NOMO-1 treated with DMSO at 0.1 percent for 48 hours (cell line): ENCODE results near the gene LSM11.

Experiments
- DNase-seq: peaks from one replicate; lab custom pipeline; 2025; ENCODE audit not compliant: unreplicated experiment; lab: John Stamatoyannopoulos, UW

LSM11 gene

DNA sequence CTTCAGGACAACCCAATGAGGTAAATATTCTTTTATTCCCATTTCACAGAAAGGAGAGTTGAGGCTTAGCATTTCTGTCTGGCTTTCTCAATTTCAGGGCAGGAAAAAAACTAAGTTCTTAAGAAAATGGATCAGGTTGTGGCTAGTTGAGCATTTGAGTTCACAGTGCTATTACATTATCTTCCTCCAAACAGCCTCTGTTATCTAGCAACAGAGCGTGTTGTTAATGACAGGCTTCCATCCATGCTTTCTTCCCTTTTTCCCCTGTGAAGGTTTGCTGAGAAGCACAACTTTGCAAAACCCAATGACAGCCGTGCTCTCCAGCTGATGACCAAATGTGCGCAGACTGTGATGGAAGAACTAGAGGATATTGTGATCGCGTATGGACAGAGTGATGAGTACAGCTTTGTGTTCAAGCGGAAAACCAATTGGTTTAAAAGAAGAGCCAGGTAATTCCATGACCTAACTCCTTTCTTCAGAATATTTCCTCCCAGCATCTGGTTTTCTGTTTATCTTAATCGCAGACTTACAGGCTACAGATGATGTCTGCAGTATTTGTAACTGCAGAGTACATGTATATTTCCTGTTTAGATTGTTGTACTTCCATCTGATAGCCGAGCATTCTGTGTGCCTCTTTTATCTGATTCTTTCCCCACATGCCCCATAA, 10.8 kb upstream of the LSM11 start:
- DNase-seq, result no peak

DNA sequence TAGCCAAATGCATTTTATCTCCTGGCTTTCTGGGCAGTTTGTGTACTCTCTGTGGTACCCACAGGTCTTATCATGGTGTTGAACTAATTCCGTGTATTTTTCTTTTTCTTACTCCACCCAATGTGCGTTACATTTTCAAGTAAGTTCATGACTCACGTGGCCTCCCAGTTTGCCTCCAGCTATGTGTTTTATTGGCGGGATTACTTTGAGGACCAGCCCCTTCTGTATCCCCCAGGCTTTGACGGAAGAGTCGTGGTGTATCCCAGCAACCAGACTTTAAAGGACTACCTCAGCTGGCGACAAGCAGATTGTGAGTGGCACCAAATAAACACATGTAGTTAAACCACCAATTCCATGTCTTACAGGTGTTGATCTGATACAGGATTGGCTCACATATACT, 9.1 kb upstream of the LSM11 start:
- no peak for DNase-seq

DNA sequence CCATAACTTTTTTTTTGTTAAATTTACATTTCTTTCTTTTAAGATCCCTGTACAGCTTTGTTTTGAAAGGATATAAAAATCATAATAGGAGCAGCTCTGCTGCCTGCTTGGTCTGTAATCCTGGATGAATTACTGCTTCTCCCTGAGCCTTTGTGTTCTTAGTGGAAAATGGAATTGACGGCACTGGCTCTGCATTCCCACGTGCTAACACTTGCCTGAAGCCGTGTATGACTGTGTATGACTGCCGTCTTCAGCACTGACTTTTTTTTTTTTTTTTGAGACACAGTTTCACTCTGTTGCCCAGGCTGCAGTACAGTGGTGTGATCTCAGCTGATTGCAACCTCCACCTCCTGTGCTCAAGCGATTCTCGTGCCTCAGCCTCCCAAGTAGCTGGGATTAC, 7.5 kb upstream of the LSM11 start:
- no peak for DNase-seq

DNA sequence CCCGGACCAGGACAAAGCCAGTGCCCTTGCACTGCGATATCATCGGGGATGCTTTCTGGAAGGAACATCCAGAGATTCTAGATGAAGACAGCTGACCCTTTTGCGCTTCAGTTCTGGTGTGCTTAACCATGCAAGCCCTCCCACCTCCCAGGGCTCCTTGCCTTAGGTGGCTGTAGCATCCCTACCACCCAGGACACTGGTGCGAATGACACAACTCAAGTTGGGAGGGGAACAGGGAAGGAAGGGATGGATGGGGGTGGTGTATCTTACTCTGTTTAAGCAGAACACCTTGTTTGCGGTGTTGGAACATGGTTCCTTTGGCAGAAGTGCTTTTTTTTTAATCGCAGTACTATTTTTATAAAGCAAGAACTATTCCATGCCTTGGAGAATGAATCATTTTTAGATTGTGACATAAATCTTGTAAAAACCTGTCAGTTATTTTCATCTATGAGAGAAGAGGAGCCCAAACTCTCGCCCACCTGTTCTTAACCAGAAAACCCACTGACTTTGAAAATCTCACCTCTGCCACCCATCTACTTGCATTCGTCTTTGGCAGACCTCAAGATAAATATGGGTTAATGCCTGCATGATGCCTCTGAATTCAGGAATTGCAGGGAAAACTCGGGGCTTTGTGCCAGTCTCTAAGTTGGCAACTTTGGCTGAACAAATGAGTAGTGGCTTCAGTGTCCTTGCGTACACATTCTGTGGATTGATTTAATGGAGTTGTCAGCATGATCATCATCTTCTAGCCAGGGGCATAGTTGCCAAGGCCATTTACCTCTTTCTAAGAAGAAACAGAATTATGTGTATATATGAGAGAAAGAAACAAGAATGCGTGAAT, 3.9 kb upstream of the LSM11 start:
- DNase-seq, result no peak

DNA sequence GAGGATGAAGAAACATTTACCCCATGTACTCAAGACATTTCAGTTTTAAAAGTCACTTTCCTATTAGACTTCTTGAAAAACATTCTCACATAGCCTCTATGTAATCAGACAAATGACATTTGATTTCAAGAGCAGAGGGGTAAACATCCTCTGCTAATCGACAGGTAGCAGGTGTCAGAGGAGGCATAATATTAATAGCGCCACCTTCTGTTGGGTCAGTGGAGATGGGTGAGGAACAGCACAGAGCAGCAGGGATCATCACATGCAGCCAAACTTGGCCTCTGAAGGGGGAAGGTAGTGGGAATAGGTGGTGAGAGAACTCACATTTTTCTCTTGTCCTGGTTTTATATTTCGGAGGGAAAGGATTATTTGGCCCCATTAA, 3.3 kb upstream of the LSM11 start:
- no peak for DNase-seq

GRCh38 chr5:157741131-157741530, 2.4 kb upstream of the LSM11 start:
- DNase-seq, result no peak

DNA sequence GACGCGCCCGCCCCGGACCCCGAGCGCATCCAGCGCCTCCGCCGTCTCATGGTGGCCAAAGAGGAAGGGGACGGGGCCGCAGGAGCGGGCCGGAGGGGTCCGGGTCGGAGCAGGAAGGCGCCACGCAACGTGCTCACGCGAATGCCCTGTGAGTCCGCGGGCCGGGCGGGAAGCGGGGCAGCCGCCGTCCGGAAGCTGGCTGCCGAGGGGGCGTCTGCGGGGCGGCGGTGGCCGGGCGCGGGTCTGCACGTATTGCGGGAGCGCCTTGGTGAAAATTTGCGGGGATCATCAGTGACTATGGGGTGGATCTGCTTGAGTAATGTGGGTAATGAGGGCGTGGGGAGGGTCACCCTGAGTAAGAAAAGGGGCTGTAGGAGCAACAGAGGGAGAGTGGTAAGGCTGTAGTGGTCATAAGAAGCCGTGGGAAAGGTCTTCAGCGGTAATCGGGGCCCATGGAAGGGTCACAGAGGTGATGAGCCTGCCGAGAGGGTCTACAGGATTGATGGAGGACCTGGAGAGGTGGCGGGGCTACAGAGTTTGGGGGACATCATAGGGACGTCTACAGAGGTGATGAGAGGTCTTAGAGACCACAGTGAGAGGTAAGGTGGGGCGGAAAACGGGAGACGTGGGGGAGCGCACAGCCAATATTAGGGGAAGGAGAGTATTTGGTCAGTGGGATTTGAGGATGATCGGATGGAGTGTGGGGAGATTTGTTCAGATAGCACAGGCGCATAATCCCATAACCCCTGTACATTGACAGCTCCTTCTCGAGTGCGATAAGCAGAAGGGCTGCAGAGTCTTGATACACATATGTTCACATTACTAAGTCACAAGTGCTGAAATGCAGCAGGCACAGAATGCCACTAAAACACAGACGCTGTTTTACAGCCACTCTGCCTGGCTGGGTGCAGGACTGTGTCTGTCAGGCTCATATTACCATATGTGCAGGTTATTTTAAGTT, 819 bp downstream of the LSM11 start:
- no peak for DNase-seq

DNA sequence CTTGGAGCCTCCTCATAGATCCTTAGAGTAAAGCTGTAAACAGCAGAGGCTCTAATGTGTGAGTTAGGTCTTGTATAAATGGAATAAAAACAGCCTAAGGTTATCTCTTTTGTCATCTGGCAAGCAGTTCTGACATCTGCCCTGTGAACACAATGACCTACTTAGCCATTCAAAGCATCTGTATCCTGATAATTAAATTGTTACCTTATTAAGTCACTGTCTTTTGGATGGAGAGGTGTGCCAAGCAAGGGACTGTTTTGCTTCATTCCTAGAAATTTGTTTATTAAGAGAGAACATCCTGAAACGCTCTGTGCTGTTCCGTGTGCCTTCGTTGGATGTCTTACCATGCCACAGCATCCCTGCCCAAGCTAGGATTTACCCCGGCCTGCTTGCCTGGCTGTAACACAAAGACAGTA, 1.5 kb downstream of the LSM11 start:
- DNase-seq, result no peak

DNA sequence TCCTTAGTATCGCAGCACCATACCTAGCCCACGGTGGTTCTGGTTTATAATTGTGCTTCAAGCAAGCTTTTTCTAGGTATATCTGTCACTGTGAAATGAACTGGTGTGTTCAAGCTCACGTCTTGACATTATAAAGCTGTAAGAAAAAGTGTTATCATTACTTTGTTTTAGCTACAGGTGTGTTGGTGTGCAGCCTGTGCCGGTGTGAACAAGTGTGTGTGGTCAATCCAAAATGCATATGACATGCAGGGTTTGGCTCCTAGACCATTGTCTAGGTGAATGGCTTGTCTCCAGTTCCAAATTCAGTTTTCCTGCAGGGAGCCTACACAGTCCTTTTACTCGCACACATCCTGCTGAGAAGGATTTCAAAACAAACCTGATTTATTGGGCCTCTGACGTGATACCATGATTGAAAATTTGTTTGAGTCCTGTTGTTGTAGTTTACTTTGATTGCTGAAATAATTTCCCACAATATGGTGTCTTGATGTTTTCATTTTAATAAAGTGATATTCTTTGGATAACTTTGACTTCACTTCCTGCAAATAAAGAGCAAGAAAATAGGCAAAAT, 3.7 kb downstream of the LSM11 start:
- DNase-seq, result no peak

GRCh38 chr5:157747766-157748700, 4.5 kb downstream of the LSM11 start:
- no peak for DNase-seq

DNA sequence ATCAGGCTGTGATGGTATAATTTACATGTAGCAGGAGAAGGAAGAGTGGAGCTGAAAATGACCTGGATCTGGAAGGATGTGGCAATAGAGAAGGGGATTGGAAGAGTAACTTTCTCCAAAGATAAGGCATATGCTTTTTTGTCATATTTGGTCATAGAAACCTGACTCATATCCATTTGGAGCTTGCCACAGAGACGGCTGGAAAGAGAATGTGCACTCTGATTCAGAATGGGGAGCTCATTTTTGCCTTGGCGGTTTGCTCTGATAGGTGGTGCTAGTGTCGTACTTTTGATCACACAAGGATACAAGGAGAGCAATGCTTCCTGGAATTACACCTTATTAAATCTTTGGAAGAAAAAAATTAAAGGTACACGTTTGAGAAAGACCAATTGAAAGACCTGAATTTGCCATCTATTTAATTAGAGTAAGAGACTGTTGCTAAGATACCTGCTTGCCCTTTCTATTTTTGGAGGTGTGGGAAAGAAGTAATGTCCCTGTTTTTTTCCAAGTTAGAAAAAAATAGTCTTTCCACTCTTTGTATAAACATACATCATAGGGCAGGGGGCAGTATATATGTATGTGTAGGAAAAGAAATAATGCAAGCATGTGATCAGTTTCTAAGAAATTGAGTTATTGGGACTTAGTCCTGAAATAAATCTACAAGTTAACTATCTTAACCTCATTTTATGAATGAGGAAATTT, 5.4 kb downstream of the LSM11 start:
- DNase-seq, result no peak

DNA sequence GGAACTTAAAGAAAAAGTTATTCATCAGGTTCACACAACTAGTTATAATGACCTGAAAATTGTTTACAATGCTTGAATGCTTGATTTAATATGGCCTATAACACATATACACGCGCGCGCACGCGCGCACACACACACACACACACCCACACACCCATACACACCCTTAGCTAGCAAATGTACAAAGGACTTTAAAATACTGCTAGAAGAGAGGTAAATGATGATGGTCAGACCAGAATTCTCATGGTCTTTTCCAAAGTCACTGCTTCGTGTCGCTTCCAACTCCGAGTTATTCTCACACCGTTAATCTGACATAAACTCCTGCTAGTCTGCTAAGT, 5.9 kb downstream of the LSM11 start:
- DNase-seq, result no peak

DNA sequence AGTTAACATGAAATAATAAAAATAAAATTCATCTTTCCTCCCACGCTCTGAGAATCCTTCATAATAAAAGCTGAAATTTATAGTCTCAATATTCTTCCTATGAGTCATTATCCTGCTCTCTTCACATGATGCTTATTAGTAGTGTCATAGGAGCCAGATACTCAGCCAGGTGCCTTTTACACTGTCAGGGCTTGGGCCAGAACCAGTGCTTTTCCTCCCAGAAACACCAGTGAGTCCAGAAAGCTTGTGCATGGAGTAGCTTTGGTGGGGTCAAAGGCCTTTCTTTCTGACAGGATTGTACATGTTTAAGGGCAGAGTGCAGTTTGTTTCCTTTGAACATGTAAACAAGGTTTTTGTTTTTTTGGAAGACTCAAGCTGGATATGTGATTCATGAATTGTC, 6.8 kb downstream of the LSM11 start:
- DNase-seq, result no peak

DNA sequence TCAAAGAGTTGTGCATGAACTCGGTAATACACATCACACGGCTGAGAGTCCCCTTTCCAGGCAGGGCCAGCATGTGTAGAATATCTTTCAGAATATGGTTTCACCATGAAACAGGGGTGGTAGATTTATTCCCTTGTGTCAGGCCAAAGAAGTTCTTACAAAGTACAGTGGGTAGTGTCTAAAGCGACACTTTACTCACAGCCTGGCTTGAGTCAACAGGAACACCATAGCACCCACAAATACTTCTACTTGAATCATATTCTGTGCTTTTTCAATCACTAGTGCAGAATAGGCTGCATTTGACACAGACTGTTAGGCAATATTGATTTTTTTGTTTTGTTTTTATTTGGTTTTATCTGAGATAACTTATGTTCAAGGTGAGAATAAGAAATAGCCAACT, 12.6 kb downstream of the LSM11 start:
- no peak for DNase-seq

GRCh38 chr5:157758706-157759105, 15.2 kb downstream of the LSM11 start:
- no peak for DNase-seq

DNA sequence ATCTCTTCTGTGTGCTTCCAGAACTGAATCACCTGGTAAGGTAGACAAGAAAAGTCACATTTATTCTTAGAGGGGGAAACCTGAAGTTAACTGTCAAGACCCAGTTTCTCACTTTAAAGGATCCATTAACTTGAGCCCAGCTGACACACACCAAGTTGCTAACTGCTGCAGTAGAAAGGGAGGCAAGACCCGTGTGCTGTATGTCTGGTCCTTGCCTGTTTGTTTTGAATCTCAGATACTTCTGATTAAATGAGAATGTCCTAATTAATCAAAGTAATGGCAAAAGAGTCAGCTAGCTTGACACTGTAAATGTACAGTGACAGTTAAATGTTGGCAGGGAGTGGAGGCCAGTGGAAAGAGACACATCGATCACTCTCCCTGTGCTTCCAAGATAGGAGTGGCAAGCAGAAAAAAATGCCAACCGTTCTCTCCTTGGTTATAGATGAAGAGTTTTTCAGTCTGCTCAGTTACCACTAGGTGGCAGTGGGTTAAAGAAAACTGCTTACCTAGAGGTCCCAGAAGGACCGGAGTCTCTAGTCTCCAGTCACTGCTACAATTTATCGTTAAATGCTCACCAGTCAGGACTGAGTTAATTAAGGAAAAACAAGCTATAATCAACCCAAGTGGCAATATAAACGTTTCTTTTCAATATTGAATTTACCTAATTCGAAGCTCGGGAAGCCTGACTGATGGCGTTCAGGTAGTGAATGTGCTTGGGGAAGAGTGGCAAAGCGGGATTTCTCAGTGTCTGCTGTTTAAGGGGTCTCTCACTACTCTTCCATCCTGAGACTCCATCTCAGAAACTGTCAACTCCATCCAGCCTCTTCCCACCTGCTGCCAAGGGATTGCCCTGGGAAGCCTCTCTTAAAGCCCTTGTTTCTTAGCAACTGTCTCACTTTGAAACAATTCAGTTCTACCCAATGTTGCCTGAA, 18.4 kb downstream of the LSM11 start:
- peak; percentile 46 for DNase-seq

GRCh38 chr5:157764531-157764930, 21.0 kb downstream of the LSM11 start:
- no peak for DNase-seq

DNA sequence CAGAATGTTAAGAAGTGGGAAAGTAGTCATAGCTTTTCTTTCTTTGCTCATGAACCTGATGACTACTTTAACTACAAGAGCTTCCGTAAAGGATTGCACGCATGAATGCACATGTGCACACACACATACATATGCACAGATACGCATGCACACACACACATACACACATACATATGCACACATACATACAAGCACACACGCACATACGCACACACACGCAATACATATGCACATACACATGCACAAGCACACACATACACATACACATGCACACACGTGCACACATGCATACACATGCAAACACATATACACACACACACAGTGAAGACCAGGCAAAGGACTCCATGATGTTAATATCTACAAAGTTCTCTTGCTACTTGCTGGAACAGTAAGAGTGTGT, 22.9 kb downstream of the LSM11 start:
- DNase-seq, result no peak

- no peak for DNase-seq
Measured at GRCh38 chr5:157766902-157767301, 23.4 kb downstream of the LSM11 start.
